Right lobe of liver (tissue), 6 donors: ENCODE results near the gene SCGB3A1. TPM values are rescaled to one million over a fixed set of nuclear protein-coding genes. Genes with fewer than 3 reads are reported as not detected.

Experiments used
- ATAC-seq, 4 donors: fragments of 200-7000 bp; cut with Tn5 transposase; one replicate each; pipeline ENCODE4 v1.9.1; 2020; ENCODE audit warnings: mild to moderate bottlenecking in 4 of 4, moderate library complexity in 4 of 4
- DNase-seq, 3 donors: peaks; one replicate each; pipeline ENCODE4 v3.0.0-alpha.2; 2020
- H3K27ac ChIP-seq, 3 donors: fragments of 200-600 bp; one replicate each; pipeline ENCODE4 v1.8.0; 2022
- H3K27me3 ChIP-seq, 2 donors: fragments of 200-600 bp; one replicate each; pipeline ENCODE4 v1.8.0; 2022
- H3K36me3 ChIP-seq, 4 donors: fragments of 200-600 bp; sonication (generic) in 1 of 4; one replicate each; pipeline versions ENCODE4 v1.5.1 to v1.8.0; 2017 to 2022; ENCODE audit warnings: control low read depth in 1 of 4
- H3K4me1 ChIP-seq, 4 donors: fragments of 200-600 bp; sonication (generic) in 1 of 4; one replicate each; pipeline versions ENCODE4 v1.5.1 to v1.8.0; 2017 to 2022; ENCODE audit warnings: control low read depth in 1 of 4
- H3K4me3 ChIP-seq, 3 donors: fragments of 200-600 bp; one replicate each; pipeline ENCODE4 v1.8.0; 2022
- H3K9me3 ChIP-seq, 4 donors: fragments of 200-600 bp; sonication (generic) in 1 of 4; one replicate each; pipeline versions ENCODE4 v1.5.1 to v1.8.0; 2017 to 2022; ENCODE audit warnings: control low read depth in 1 of 4
- CTCF ChIP-seq, 4 donors: fragments of 200-600 bp in 3 of 4; fragments of 450-650 bp in 1 of 4; IDR thresholded peaks; one replicate each; pipeline versions ENCODE4 v1.5.1 to v1.8.0; 2016 to 2022; ENCODE audit warnings: antibody characterized with exemption in 4 of 4, mild to moderate bottlenecking in 2 of 4
- POLR2A ChIP-seq: fragments of 450-650 bp; IDR thresholded peaks from one replicate; pipeline ENCODE4 v1.6.1; 2017; ENCODE audit warnings: antibody characterized with exemption, mild to moderate bottlenecking
- WGBS: methylation state at CpG from one replicate; pipeline ENCODE4 v1.1.6; 2018; ENCODE audit warnings: low coverage, low lambda C conversion rate; ENCODE audit not compliant: insufficient coverage; ENCODE audit errors: missing lambda C conversion rate; 5-methylcytosine and 5-hydroxymethylcytosine counted together
- intact Hi-C, 2 donors: fragments of 100-400 bp; cut with DNase I; formaldehyde crosslinking; loops; one replicate each; pipeline versions ENCODE4 v1.11.2 to v1.14.1; 2022
- total RNA-seq, 6 experiments: library from RNA; depleted of rRNA in 2 of 6; stranded (reverse); fragments of >200 nt in 2 of 6; fragmentation: NEBNext Ultra II Directional in 3 of 6; extraction: Animal tissue kit (Norgen Biotek cat#: 25700) in 3 of 6; gene quantifications; one replicate each; pipeline versions ENCODE4 v1.1.0 to v1.2.4, GENCODE V29; 2016 to 2023
- donor health status: DM: no; HTN: yes; CAD: no.
- donor health status: DM: no; HTN: no; CAD: no.
- donor health status: DM: no; HTN: no; CAD: no.
- donor health status: DM: no; HTN: yes; CAD: no.
- donor health status: DM: no; HTN: yes; CAD: no.

SCGB3A1 gene
- total RNA-seq, 6 experiments from 2014 or later, result 0.57 to 3.3 TPM; not detected in 4

GRCh38 chr5:180590543-180591310 is 572 bp downstream of the SCGB3A1 start:
- Histone ChIP-seq H3K4me3 (peak overlapping the region in 1 of 3 donors; percentile 10), H3K4me1 (peaks cover 0 to 14% (median 2%) of the 10 kb centered on the region in 4 donors), H3K27ac (no peak overlapping the region), H3K9me3 (no peaks in the 10 kb centered on the region), H3K27me3 (peaks cover 0 to 14% of the 10 kb centered on the region in 2 donors), H3K36me3 (no peaks in the 10 kb centered on the region)
- WGBS, result 1% methylated on average over 10 of the region's 63 CpGs
- TF ChIP-seq CTCF (IDR thresholded peaks at IDR 0.05), result no peak
- TF ChIP-seq POLR2A, result no peak
- intact Hi-C loops, result no loop called here
- ATAC-seq (peak in 2 of 4 donors; percentile 5 to 10), DNase-seq (peak; percentile 21 to 56 (median 43))

DNA sequence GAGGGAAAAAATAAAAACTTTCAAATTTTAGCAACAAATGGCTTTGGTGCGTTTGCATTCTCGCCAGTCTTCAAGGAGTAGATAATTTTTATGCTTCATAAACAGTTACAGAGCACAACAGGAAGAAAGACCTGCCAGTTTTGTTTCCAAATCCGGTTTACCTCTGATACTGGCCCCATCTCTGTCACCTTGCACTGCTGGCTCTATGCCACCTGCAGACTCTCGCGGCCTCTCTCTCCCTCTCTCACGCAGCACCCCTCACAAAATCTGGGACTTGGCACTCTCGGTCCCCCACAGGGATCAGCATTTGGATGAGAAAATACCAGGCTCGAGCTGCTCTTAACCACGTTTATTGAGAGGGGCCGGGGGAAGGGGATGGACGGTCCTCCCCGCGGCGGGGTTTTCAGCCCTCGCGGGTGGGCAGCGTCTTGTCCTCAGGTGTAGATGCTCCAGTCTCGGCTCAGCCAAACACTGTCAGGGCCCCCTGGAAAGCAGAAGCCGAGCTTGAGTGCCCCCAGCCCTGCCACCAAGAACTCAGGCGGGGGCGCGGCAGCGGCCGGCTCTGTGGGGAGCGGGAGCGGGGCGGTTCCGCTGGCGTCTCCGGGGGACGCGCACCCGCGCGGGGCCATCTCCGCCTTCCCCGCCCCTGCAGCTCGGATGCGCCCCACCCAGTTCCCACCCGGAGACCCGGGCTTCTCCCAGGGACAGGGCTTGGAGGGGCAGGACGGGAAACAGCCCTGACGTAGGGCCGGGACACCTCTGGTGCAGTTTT is 1.3 kb downstream of the SCGB3A1 start:
- intact Hi-C loops, result no loop called here
- WGBS, result 6% methylated on average over 8 of the region's 44 CpGs
- no peak overlapping the region for H3K4me3 ChIP-seq
- no peak for TF ChIP-seq CTCF (IDR thresholded peaks at IDR 0.05)
- no peak for TF ChIP-seq POLR2A
- no peaks in the 10 kb centered on the region for H3K36me3 ChIP-seq
- H3K4me1 ChIP-seq, result peaks cover 0 to 9% (median 0%) of the 10 kb centered on the region in 4 donors
- H3K27me3 ChIP-seq, result peaks cover 0 to 14% of the 10 kb centered on the region in 2 donors
- ATAC-seq (peak; percentile 15 to 44 (median 34)), DNase-seq (peak; percentile 25 to 51 (median 46))
- H3K9me3 ChIP-seq, result no peaks in the 10 kb centered on the region
- H3K27ac ChIP-seq, result no peak overlapping the region

GRCh38 chr5:180586870-180587269 is 4.4 kb downstream of the SCGB3A1 start:
- H3K27ac ChIP-seq, result no peak overlapping the region
- no peak for TF ChIP-seq CTCF (IDR thresholded peaks at IDR 0.05)
- no peak for TF ChIP-seq POLR2A
- intact Hi-C loops, result no loop called here
- DNase-seq (no peak), ATAC-seq (no peak)
- peaks cover 0 to 14% of the 10 kb centered on the region in 2 donors for H3K27me3 ChIP-seq
- H3K4me1 ChIP-seq, result peaks cover 0 to 9% (median 0%) of the 10 kb centered on the region in 4 donors
- 86% methylated on average over 6 of the region's 10 CpGs for WGBS
- H3K4me3 ChIP-seq, result no peak overlapping the region
- no peaks in the 10 kb centered on the region for H3K9me3 ChIP-seq
- no peaks in the 10 kb centered on the region for H3K36me3 ChIP-seq

GRCh38 chr5:180586204-180586603 is 5.1 kb downstream of the SCGB3A1 start:
- ATAC-seq (no peak), DNase-seq (no peak)
- intact Hi-C loops, result no loop called here
- WGBS, result 59% methylated on average over 3 of the region's 3 CpGs
- Histone ChIP-seq H3K36me3 (no peaks in the 10 kb centered on the region), H3K27me3 (peaks cover 0 to 12% of the 10 kb centered on the region in 2 donors), H3K4me3 (no peak overlapping the region), H3K27ac (no peak overlapping the region), H3K9me3 (no peaks in the 10 kb centered on the region), H3K4me1 (peaks cover 0 to 5% (median 0%) of the 10 kb centered on the region in 4 donors)
- TF ChIP-seq CTCF (IDR thresholded peaks at IDR 0.05) (no peak), POLR2A (no peak)
